ENCODE results near the gene DDR1.

DDR1 gene

DNA sequence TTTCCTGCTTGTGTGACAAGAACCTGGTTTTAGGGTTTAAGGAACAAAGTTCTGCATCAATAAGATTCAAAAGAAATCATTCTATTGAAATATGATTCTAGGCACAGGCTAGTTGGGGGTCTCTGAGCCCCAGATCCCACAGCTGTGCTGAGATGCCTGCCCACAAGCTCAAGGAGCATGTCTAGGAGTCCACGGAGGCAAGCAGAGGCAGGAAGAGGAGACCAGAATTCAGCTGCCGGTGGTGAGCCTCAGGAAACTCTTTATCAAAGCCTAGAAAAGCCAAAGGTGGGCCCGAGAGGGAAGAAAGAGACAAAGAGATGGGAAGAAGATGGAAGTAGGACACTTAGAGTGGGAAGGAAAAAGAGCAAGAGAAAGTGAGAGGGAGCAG, 40.7 kb upstream of the DDR1 start:
- H3K9ac ChIP-seq, result no peak overlapping the region
- no peaks in the 10 kb centered on the region for H3K36me3 ChIP-seq (ENCODE audit: insufficient read depth)
- no peaks in the 10 kb centered on the region for H3K79me2 ChIP-seq (ENCODE audit: insufficient read depth, low read depth)
- H2AFZ ChIP-seq (ENCODE audit: low read depth), result no peak overlapping the region
- no peak overlapping the region for H3K27ac ChIP-seq
- no peaks in the 10 kb centered on the region for H3K4me1 ChIP-seq (ENCODE audit: low read depth, poor library complexity, severe bottlenecking)
- no peaks in the 10 kb centered on the region for H3K27me3 ChIP-seq (ENCODE audit: insufficient read depth, low read depth)
- H3K4me2 ChIP-seq, result no peak overlapping the region
- no peak overlapping the region for H3K4me3 ChIP-seq (IDR thresholded peaks at IDR 0.05; ENCODE audit: insufficient read depth, low read depth, low read length)
- no peaks in the 10 kb centered on the region for H4K20me1 ChIP-seq (ENCODE audit: insufficient read depth)
- TF ChIP-seq, protein P1, sequence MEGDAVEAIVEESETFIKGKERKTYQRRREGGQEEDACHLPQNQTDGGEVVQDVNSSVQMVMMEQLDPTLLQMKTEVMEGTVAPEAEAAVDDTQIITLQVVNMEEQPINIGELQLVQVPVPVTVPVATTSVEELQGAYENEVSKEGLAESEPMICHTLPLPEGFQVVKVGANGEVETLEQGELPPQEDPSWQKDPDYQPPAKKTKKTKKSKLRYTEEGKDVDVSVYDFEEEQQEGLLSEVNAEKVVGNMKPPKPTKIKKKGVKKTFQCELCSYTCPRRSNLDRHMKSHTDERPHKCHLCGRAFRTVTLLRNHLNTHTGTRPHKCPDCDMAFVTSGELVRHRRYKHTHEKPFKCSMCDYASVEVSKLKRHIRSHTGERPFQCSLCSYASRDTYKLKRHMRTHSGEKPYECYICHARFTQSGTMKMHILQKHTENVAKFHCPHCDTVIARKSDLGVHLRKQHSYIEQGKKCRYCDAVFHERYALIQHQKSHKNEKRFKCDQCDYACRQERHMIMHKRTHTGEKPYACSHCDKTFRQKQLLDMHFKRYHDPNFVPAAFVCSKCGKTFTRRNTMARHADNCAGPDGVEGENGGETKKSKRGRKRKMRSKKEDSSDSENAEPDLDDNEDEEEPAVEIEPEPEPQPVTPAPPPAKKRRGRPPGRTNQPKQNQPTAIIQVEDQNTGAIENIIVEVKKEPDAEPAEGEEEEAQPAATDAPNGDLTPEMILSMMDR (conservative IDR thresholded peaks at IDR 0.05; ENCODE audit: low read depth, low read length), result no peak

DNA sequence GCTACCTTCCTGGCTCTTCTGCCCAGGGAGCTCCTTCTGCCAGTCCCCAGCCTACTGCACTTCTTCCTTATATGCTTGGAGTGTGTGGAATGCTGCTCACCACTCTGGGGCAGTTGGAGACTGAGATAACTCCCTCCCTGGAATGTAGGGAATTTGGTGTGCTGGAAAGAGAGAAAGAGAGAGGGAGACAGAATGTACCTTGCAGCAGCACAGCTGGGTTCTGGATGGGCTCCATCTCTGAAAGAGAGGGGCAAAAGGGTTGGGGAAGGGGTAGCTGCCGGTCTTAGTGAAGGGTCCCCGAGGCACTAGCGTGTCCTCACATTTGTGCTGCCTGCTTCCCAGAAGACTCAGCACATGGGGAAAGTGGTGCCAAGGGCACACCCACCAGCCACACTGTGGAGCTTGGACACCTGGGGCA, 40.2 kb upstream of the DDR1 start:
- Histone ChIP-seq H2AFZ (ENCODE audit: low read depth) (no peak overlapping the region), H3K9ac (no peak overlapping the region)

DNA sequence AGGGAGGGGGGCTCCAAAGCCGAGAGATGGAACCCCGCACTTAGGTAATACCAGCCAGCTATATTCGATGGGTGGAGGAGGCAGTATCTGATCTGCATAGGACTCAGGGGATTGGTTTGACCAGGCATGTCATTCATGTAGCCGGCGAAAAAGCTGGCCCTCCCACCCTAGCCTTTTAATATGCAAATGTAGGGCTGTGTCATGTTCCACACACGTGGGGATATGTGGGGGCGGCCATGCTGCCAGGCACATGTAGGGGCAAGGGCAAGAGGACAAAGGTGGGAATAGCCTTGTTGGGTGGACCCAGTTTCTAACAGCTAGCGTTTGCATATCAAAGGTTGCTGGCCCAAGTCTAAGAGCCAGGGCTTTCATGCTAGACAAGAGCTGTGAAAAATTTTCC, 39.1 kb upstream of the DDR1 start:
- no peaks in the 10 kb centered on the region for H3K79me2 ChIP-seq (ENCODE audit: insufficient read depth, low read depth)

More for the DNA sequence above, 40.2 kb upstream of the DDR1 start:
- no peaks in the 10 kb centered on the region for H3K4me1 ChIP-seq (ENCODE audit: low read depth, poor library complexity, severe bottlenecking)
- no peaks in the 10 kb centered on the region for H4K20me1 ChIP-seq (ENCODE audit: insufficient read depth)
- H3K36me3 ChIP-seq (ENCODE audit: insufficient read depth), result no peaks in the 10 kb centered on the region
- no peaks in the 10 kb centered on the region for H3K79me2 ChIP-seq (ENCODE audit: insufficient read depth, low read depth)
- no peak overlapping the region for H3K4me2 ChIP-seq
- H3K27me3 ChIP-seq (ENCODE audit: insufficient read depth, low read depth), result no peaks in the 10 kb centered on the region
- TF ChIP-seq, protein P1 (conservative IDR thresholded peaks at IDR 0.05; ENCODE audit: low read depth, low read length), result no peak
- H3K27ac ChIP-seq, result no peak overlapping the region
- H3K4me3 ChIP-seq (IDR thresholded peaks at IDR 0.05; ENCODE audit: insufficient read depth, low read depth, low read length), result no peak overlapping the region

DNA sequence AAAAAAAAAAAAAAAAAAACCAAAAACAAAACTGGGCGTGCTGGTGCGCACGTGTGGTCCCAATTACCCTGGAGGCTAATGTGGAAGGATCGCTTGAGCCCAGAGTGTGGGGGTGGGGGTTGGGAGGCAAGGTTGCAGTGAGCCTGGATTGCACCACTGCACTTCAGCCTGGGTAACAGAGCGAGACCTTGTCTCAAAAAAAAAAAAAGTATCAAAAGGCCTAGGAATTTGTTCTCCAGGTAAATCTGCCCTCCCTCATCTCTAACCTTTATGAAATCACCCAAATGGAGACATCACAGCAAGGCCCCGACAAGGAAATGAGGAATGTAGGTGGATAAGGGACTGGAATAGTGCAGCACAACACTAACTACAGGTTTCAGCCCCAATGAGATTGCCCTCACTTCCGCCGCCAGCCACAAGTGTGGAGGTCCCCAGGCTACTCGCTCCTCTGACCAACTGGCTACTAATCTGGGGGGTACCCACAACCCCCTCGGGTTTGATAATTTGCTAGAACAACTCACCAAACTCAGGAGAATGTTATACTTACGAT, 36.8 kb upstream of the DDR1 start:
- Histone ChIP-seq H3K79me2 (ENCODE audit: insufficient read depth, low read depth) (no peaks in the 10 kb centered on the region), H3K27ac (no peak overlapping the region), H3K4me2 (no peak overlapping the region), H3K4me1 (ENCODE audit: low read depth, poor library complexity, severe bottlenecking) (no peaks in the 10 kb centered on the region), H3K36me3 (ENCODE audit: insufficient read depth) (no peaks in the 10 kb centered on the region), H3K9ac (no peak overlapping the region), H3K27me3 (ENCODE audit: insufficient read depth, low read depth) (no peaks in the 10 kb centered on the region), H2AFZ (ENCODE audit: low read depth) (no peak overlapping the region), H3K4me3 (IDR thresholded peaks at IDR 0.05; ENCODE audit: insufficient read depth, low read depth, low read length) (no peak overlapping the region), H4K20me1 (ENCODE audit: insufficient read depth) (no peaks in the 10 kb centered on the region)
- TF ChIP-seq, protein P1 (conservative IDR thresholded peaks at IDR 0.05; ENCODE audit: low read depth, low read length), result no peak

More for the DNA sequence above, 39.1 kb upstream of the DDR1 start:
- H3K9ac ChIP-seq, result no peak overlapping the region
- no peaks in the 10 kb centered on the region for H4K20me1 ChIP-seq (ENCODE audit: insufficient read depth)
- no peak overlapping the region for H2AFZ ChIP-seq (ENCODE audit: low read depth)
- no peak overlapping the region for H3K4me3 ChIP-seq (IDR thresholded peaks at IDR 0.05; ENCODE audit: insufficient read depth, low read depth, low read length)
- no peaks in the 10 kb centered on the region for H3K36me3 ChIP-seq (ENCODE audit: insufficient read depth)
- H3K4me2 ChIP-seq, result no peak overlapping the region
- H3K27me3 ChIP-seq (ENCODE audit: insufficient read depth, low read depth), result no peaks in the 10 kb centered on the region
- no peak overlapping the region for H3K27ac ChIP-seq
- TF ChIP-seq, protein P1 (conservative IDR thresholded peaks at IDR 0.05; ENCODE audit: low read depth, low read length), result no peak
- no peaks in the 10 kb centered on the region for H3K4me1 ChIP-seq (ENCODE audit: low read depth, poor library complexity, severe bottlenecking)
